Glutamatergic neuron (in vitro differentiated cells): ENCODE measurements around the gene CERCAM. TPM values are rescaled to one million over a fixed set of nuclear protein-coding genes. Genes with fewer than 3 reads are reported as not detected.

Experiments used
- DNase-seq: peaks from one replicate; pipeline ENCODE4 v3.0.0; 2022
- H3K27ac Mint-ChIP-seq: one replicate; pipeline ENCODE4 v1.8.0; 2020; ENCODE audit warnings: mild to moderate bottlenecking, mixed read lengths, inconsistent platforms; ENCODE audit not compliant: unreplicated experiment
- H3K27me3 Mint-ChIP-seq: one replicate; pipeline ENCODE4 v1.8.0; 2020; ENCODE audit warnings: mild to moderate bottlenecking, moderate library complexity, mixed read lengths, inconsistent platforms; ENCODE audit not compliant: unreplicated experiment
- H3K36me3 Mint-ChIP-seq: one replicate; pipeline ENCODE4 v1.8.0; 2020; ENCODE audit warnings: mild to moderate bottlenecking, mixed read lengths, inconsistent platforms; ENCODE audit not compliant: unreplicated experiment
- H3K4me1 Mint-ChIP-seq: one replicate; pipeline ENCODE4 v1.8.0; 2020; ENCODE audit warnings: mild to moderate bottlenecking, low read depth, mixed read lengths, inconsistent platforms; ENCODE audit not compliant: unreplicated experiment
- H3K4me3 Mint-ChIP-seq: one replicate; pipeline ENCODE4 v1.8.0; 2020; ENCODE audit warnings: mild to moderate bottlenecking, mixed read lengths, inconsistent platforms; ENCODE audit not compliant: unreplicated experiment
- H3K9me3 Mint-ChIP-seq: one replicate; pipeline ENCODE4 v1.8.0; 2020; ENCODE audit warnings: mild to moderate bottlenecking, moderate library complexity, mixed read lengths, inconsistent platforms; ENCODE audit not compliant: unreplicated experiment
- total RNA-seq: library from RNA; stranded (reverse); fragmentation: NEBNext Ultra II Directional; extraction: Animal tissue kit (Norgen Biotek cat#: 25700); gene quantifications from one replicate; pipeline ENCODE4 v1.2.1, GENCODE V29; 2021; ENCODE audit not compliant: unreplicated experiment
- TF ChIP-seq, protein P1 (sequence below): fragments of 200-600 bp; sonication (generic); IDR thresholded peaks from one replicate; pipeline ENCODE4 v1.5.0; 2021; ENCODE audit not compliant: partially characterized antibody, unreplicated experiment

Gene CERCAM
- total RNA-seq, 1 donor from 2014 or later, result 56.1 TPM

DNA sequence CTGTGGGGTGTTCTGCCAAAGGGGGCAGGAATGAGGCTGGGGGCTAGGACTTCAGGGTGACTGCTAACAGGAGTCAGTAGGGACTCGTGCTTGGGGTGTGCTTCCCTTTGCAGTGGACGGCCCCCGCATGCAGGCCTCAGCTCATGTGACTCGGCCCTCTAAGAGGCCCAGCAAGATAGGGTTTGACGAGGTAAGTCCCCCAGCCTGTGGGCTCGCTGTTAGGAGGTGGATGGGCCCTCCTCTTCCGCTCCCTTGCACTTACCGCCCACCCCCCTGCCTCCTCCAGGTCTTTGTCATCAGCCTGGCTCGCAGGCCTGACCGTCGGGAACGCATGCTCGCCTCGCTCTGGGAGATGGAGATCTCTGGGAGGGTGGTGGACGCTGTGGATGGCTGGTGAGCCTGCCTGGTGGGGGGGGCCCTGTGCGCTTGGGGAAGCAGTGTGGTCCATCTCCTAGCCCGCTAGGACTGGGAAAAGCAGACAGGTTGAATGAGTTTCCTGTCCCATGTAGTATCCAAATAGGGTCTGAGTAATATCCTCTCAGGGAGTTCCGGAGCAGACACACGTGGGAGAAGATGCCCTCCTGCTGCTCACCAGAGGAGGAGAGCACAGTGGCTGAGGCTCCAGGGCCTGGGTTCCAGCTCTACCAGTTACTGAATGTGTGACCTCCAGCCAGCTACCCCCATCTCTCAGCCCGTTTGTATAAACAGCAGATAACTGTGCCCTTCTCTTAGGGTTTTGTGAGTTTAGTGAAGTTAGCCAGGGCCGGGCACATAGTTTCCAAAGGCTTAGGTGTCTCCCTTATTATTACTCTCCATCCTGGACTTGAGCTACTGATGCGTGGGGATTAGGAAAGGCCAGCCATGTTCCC, 8.2 kb downstream of the CERCAM start:
- Mint-ChIP-seq H3K4me3 (peak overlapping the region; percentile 61), H3K27me3 (peaks cover 6% of the 10 kb centered on the region), H3K36me3 (peaks cover 4% of the 10 kb centered on the region), H3K4me1 (peaks cover 18% of the 10 kb centered on the region), H3K9me3 (peaks cover 5% of the 10 kb centered on the region), H3K27ac (peak overlapping the region; percentile 94)
- TF ChIP-seq, protein P1, sequence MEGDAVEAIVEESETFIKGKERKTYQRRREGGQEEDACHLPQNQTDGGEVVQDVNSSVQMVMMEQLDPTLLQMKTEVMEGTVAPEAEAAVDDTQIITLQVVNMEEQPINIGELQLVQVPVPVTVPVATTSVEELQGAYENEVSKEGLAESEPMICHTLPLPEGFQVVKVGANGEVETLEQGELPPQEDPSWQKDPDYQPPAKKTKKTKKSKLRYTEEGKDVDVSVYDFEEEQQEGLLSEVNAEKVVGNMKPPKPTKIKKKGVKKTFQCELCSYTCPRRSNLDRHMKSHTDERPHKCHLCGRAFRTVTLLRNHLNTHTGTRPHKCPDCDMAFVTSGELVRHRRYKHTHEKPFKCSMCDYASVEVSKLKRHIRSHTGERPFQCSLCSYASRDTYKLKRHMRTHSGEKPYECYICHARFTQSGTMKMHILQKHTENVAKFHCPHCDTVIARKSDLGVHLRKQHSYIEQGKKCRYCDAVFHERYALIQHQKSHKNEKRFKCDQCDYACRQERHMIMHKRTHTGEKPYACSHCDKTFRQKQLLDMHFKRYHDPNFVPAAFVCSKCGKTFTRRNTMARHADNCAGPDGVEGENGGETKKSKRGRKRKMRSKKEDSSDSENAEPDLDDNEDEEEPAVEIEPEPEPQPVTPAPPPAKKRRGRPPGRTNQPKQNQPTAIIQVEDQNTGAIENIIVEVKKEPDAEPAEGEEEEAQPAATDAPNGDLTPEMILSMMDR, result no peak
- DNase-seq, result no peak

DNA sequence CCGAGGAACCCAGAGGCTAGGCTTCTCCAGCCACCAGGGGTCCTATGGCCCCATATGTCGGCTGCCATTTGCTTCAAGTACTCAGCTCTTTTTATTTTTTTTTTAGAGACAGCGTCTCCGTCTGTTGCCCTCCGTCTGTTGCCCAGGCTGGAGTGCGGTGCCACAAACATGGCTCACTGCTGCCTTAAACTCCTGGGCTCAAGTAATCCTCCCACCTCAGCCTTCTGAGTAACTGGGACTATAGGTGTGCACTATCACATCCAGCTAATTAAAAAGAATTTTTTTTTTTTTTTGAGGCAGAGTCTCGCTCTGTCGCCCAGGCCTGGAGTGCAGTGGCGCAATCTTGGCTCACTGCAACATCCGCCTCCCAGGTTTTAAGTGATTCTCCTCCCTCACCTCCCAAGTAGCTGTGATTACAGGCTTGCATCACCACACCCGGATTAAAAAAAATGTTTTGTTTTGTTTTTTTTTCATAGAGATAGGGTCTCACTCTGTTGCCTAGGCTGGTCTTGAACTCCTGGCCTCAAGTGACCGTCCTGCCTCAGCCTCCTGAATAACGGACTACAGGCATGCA, 8.9 kb downstream of the CERCAM start:
- peak; percentile 71 for DNase-seq
- peaks cover 18% of the 10 kb centered on the region for H3K4me1 Mint-ChIP-seq
- H3K36me3 Mint-ChIP-seq, result peaks cover 4% of the 10 kb centered on the region
- TF ChIP-seq, protein P1, result peak; percentile 13
- H3K9me3 Mint-ChIP-seq, result peaks cover 5% of the 10 kb centered on the region
- peak overlapping the region; percentile 61 for H3K4me3 Mint-ChIP-seq
- H3K27ac Mint-ChIP-seq, result peak overlapping the region; percentile 94
- H3K27me3 Mint-ChIP-seq, result peaks cover 6% of the 10 kb centered on the region

- Mint-ChIP-seq H3K27me3 (peaks cover 6% of the 10 kb centered on the region), H3K27ac (peak overlapping the region; percentile 87), H3K4me1 (peaks cover 18% of the 10 kb centered on the region), H3K4me3 (no peak overlapping the region), H3K36me3 (peaks cover 4% of the 10 kb centered on the region), H3K9me3 (peaks cover 5% of the 10 kb centered on the region)
- TF ChIP-seq, protein P1, result no peak
- no peak for DNase-seq
Observed at GRCh38 chr9:128431207-128431606, 10.6 kb downstream of the CERCAM start.

DNA sequence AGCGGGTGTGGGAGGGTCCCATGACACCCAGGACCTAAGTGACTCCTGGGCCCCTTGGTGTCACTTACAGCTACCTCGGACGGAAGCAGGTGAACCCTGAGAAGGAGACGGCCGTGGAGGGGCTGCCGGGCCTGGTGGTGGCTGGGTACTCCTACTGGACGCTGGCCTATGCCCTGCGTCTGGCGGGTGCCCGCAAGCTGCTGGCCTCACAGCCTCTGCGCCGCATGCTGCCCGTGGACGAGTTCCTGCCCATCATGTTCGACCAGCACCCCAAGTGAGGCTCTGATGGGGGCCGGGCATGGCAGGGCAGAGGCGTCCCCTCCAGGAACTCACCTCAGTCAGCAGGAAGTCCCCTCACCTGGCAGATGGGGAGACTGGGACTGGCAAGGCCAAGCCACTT, 13.7 kb downstream of the CERCAM start:
- Mint-ChIP-seq H3K9me3 (peaks cover 4% of the 10 kb centered on the region), H3K36me3 (peaks cover 4% of the 10 kb centered on the region)

More for the DNA sequence above, 13.7 kb downstream of the CERCAM start:
- peaks cover 4% of the 10 kb centered on the region for H3K27me3 Mint-ChIP-seq
- no peak for DNase-seq
- H3K4me1 Mint-ChIP-seq, result peaks cover 15% of the 10 kb centered on the region
- no peak overlapping the region for H3K27ac Mint-ChIP-seq
- H3K4me3 Mint-ChIP-seq, result no peak overlapping the region
- TF ChIP-seq, protein P1, result no peak
